NCI-H2227 (cell line): Measurements from ENCODE around the gene KCNA3.
A peak's percentile ranks its signal among the peaks of the same experiment; 100 is the strongest.
"Not testable (repeated sequence)": the region's sequence is repeated elsewhere in the genome, so short reads cannot be mapped to it uniquely, and the experiment has no call there.

ENCODE experiments used
- DNase-seq: peaks from one replicate; lab custom pipeline; 2025; ENCODE audit not compliant: unreplicated experiment; lab: John Stamatoyannopoulos, UW

KCNA3 gene

GRCh38 chr1:110680036-110680735 is 5.4 kb upstream of the KCNA3 start:
- no peak for DNase-seq

- DNase-seq = no peak
Measured at GRCh38 chr1:110677526-110677925, 2.8 kb upstream of the KCNA3 start.

GRCh38 chr1:110676970-110677369 is 2.2 kb upstream of the KCNA3 start:
- DNase-seq = peak; percentile 61

GRCh38 chr1:110675060-110675791 is 486 bp upstream of the KCNA3 start:
- peak; percentile 34 for DNase-seq

- DNase-seq = peak; percentile 37
Measured at GRCh38 chr1:110673805-110674336, 869 bp downstream of the KCNA3 start.

- DNase-seq = peak; percentile 40
Measured at GRCh38 chr1:110673197-110673701, 1.5 kb downstream of the KCNA3 start.

- DNase-seq = no peak
Measured at GRCh38 chr1:110672753-110673108, 2.0 kb downstream of the KCNA3 start.

- DNase-seq = peak; percentile 90
Measured at GRCh38 chr1:110672001-110672752, 2.6 kb downstream of the KCNA3 start.

GRCh38 chr1:110671361-110671760 is 3.4 kb downstream of the KCNA3 start:
- DNase-seq = no peak

GRCh38 chr1:110668549-110668948 is 6.2 kb downstream of the KCNA3 start:
- DNase-seq = no peak

GRCh38 chr1:110667776-110668175 is 7.0 kb downstream of the KCNA3 start:
- no peak for DNase-seq

- no peak for DNase-seq
Measured at GRCh38 chr1:110663241-110663640, 11.5 kb downstream of the KCNA3 start.

- not testable (repeated sequence) for DNase-seq
Measured at GRCh38 chr1:110659559-110659958, 15.2 kb downstream of the KCNA3 start.

GRCh38 chr1:110657351-110657750 is 17.4 kb downstream of the KCNA3 start:
- no peak for DNase-seq

- no peak for DNase-seq
Measured at GRCh38 chr1:110650609-110651008, 24.1 kb downstream of the KCNA3 start.

GRCh38 chr1:110648417-110648816 is 26.3 kb downstream of the KCNA3 start:
- no peak for DNase-seq

- no peak for DNase-seq
Measured at GRCh38 chr1:110647254-110647891, 27.4 kb downstream of the KCNA3 start.

GRCh38 chr1:110645821-110646735 is 28.7 kb downstream of the KCNA3 start:
- no peak for DNase-seq

- DNase-seq = no peak
Measured at GRCh38 chr1:110645211-110645610, 29.5 kb downstream of the KCNA3 start.
